GM18873 (cell line): ENCODE data around the gene RAB39A.
A peak's percentile ranks its signal among the peaks of the same experiment; 100 is the strongest.
"Not testable (repeated sequence)": the region's sequence is repeated elsewhere in the genome, so short reads cannot be mapped to it uniquely, and the experiment has no call there.

Source experiments
- ATAC-seq: cut with Tn5 transposase; IDR thresholded peaks from one replicate; pipeline ENCODE4 v1.9.1; 2021; ENCODE audit warnings: mild to moderate bottlenecking, moderate library complexity, moderate number of reproducible peaks; ENCODE audit not compliant: unreplicated experiment, low FRiP score

Gene RAB39A, protein sequence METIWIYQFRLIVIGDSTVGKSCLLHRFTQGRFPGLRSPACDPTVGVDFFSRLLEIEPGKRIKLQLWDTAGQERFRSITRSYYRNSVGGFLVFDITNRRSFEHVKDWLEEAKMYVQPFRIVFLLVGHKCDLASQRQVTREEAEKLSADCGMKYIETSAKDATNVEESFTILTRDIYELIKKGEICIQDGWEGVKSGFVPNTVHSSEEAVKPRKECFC

GRCh38 chr11:107928046-107928766 is at the start of gene RAB39A:
TSS of gene RAB39A (plus strand) at chr11:107928448. CDS start at chr11:107928569, 121 bp downstream.
- peak; percentile 96 for ATAC-seq

GRCh38 chr11:107881471-107881870 is 46.8 kb upstream of the RAB39A start:
- ATAC-seq: not testable (repeated sequence)

DNA sequence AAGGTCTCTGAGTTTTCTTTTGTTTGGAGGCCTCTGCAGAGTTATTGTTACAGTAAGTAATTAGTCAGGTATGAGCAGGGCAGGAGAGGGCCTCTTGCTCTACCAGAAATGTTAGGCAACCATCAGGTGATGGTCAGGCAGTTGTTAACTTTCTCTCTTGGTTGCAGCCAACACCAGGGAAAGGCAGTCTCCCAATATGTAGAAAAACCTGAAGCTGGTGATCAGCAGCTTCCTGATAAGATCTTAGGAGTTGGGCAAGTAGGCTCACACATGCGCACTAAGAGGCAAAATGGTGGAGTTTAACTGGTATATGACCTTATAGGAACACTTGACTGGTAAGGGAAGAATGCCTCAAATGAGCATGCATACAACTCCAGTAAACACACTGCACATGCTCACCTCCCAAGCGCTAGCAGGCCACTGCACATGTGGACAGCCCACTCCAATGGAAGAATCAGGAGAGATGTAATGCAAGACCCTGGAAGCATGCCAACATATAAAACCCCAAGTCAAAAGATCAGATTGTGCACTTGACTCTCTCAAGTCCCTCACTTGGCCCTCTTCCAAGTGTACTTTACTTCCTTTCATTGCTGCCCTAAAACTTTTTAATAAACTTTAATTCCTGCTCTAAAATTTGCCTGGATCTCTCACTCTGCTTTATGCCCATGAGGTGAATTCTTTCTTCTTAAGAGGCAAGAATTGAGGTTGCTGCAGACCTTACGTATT is 46.0 kb upstream of the RAB39A start:
- no peak for ATAC-seq

- ATAC-seq: peak; percentile 60
These were observed 30.0 kb upstream of the RAB39A start for GRCh38 chr11:107898270-107898669.

- no peak for ATAC-seq
These were observed 20.0 kb upstream of the RAB39A start for GRCh38 chr11:107908211-107908610.

- ATAC-seq: not testable (repeated sequence)
These were observed 15.8 kb upstream of the RAB39A start for GRCh38 chr11:107912415-107912814.

DNA sequence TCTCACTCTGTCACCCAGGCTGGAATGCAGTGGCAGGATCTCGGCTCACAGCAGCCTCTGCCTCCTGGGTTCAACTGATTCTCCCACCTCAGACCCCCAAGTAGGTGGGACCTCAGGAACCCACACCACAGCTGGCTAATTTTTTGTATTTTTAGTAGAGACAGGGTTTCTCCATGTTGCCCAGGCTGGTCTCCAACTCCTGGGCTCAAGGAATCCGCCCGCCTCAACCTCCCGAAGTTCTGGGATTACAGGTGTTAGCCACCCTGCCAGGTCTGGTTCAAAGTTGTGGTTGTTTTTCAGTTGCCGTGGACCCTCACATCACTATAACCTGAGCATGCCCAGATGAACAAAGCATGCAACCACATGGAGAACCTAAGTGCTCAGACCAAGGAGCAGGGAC is 13.0 kb upstream of the RAB39A start:
- ATAC-seq: no peak

DNA sequence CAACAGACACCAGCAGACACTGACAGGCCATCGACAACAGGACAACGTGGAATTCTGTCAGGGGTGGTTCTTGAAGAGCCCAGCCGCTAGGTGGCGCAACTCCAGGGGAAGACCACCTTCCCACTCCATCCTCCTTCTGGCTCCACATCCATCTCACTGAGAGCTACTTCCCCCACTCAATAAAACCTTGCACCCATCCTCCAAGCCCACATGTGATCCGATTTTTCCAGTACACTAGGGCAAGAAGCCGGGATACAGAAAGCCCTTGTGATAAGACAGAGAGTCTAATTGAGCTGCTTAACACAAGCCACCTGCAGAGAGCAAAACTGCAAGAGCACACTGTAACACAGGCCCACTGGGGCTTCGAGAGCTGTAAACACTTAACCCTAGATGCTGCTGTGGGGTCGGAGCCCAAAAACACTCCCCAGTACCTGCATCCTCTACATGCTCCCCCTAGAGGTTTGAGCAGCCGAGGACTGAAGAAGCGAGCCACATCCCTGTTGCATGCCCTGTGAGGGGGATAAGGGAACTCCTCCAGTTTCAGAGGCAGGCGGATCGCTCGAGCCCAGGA is 11.5 kb upstream of the RAB39A start:
- ATAC-seq: no peak

GRCh38 chr11:107921997-107922396 is 6.3 kb upstream of the RAB39A start:
- no peak for ATAC-seq

DNA sequence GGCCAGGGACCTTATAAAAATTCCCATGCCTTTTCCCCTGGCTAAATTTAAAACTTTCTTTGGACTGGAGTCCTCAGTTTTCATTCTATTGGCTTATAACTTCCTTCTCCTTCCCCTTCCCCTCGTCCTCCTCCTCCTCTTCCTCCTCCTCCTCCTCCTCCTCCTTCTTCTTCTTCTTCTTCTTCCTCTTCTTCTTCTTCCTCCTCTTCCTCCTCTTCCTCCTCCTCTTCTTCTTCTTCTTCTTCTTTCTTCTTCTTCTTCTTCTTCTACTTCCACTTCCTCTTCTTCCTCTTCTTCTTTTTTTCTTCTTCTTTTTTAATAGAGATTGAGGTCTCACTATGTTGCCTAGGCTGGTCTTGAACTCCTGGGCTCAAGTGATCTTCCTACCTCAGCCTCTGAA is 4.7 kb upstream of the RAB39A start:
- ATAC-seq: not testable (repeated sequence)

DNA sequence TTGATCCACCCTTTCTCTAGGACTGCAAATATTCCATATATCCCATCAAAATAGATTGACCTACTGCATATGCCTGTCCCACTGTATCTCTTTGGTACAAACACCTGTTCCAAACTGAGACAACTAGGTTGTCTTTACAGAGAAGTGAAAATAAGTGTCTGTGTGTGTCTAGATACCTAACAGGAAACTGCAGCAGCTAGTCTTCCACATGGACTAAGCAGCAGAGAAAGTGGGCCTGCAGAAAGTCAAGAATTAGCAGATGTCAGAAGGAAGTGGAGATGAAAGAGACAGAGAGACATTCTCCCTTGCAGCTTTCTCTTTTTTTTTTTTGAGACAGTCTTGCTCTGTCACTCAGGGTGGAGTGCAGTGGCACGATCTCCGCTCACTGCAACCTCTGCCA is 3.9 kb upstream of the RAB39A start:
- no peak for ATAC-seq

DNA sequence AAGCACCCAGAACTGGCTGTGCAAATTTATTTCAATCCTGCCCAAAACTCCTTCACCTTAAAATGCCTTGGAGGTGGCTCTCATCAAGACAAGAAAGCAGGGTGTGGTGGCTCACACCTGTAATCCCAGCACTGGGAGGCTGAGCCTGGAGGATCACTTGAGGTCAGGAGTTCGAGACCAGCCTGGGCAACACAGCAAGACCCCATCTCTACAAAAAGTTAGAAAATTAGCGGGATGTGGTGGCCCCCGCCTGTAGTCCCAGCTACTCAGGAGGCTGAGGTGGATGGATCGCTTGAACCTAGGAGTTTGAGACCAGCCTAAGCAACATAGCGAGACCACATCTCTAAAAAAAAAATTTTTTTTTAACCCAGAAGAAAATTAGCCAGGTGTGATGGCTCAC is 689 bp upstream of the RAB39A start:
- no peak for ATAC-seq

DNA sequence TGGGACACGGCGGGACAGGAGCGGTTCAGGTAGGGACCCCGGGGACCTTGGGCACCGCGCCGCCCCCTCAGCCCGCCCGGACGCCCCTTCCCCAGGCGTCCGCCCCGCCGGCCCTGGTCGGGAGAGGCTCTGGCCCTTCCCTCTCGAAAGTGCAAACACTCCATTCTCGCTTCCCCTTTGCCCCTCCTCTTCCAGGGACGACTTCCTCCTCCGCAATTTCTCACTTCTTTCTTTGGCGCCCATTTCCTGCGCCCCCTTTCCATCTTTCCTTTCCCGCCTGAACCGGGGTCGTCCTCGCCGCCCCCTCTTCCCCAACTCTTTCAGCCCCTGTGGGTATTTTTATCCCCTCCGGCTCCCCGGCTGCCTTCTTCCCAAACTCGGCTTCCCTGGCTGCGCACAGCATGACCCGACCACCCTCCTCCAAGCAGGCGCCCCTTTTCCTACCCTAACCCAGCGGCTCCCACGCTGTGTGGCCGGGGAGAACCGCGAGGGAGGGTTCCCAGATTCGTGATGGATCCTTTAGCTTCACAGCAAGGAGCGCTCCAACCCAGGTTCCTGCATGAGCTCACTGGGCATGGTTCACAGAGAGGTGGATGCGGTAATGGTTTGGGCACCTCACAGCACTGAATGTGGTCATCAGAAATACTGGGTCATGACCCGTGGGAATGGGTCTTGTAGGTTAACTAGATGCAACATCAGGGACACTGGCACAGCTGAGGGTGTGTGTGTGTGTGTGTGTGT is 689 bp downstream of the RAB39A start:
- no peak for ATAC-seq

DNA sequence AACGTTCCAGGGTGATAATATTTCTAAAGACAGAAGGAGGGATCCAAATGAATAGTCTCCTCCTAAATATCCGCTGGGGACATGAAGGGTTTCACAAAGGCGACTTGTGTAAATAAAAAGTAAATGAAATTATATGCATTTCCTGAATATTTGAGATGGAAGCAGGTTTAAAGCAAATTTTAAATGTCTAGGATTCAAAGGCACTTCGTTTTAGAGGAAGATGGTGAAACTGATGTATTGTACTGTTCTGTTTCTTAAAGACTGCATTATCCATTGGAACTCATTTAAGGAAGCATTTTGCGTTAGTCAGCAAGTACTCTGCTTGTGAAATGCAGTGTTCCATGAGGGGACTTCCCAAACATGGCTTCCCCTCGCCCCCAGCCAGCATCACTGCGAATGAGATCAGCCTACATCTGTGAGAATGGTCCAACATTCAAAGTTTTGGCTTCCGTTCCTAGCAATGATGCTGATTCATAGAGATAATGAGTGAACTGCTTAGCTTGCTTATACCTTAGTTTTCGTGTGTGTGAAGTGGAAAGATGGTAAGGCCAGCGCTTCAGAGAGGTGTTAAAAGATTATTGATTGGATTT is 1.5 kb downstream of the RAB39A start:
- no peak for ATAC-seq

- ATAC-seq: no peak
These were observed 3.0 kb downstream of the RAB39A start for GRCh38 chr11:107931206-107931605.

- ATAC-seq: no peak
These were observed 19.7 kb downstream of the RAB39A start for GRCh38 chr11:107947904-107948303.

- ATAC-seq: not testable (repeated sequence)
These were observed 20.1 kb downstream of the RAB39A start for GRCh38 chr11:107948328-107948727.

- no peak for ATAC-seq
These were observed 22.9 kb downstream of the RAB39A start for GRCh38 chr11:107951155-107951554.

GRCh38 chr11:107953446-107953845 is 25.2 kb downstream of the RAB39A start:
- ATAC-seq: no peak

DNA sequence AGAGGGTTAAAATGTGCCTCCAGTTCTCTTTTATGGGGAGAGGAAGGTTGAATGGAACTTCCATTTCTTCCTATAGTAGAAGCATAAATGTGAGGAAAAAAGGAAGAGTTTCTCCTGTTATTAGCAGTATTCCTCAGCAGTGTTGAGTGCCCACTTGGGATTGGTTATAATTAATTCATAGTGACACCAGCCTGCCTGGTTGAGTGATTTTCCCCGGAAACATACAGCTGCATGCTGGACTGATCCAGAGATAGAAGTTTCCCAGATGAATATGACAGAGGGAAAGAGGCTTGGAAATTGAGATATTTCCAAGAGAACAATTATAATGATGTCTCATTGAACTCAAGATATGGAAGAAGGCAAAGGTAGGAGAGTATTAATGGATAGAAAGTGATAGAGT is 28.3 kb downstream of the RAB39A start:
- ATAC-seq: no peak
